DND-41 (cell line): ENCODE data around the gene MYOD1.

Experiments
- ATAC-seq: fragments of 200-7000 bp; cut with Tn5 transposase; 3 replicates; pipeline ENCODE4 v1.9.1; 2021; ENCODE audit warnings: low read depth; ENCODE audit not compliant: insufficient read depth
- DNase-seq: peaks from one replicate; pipeline ENCODE4 v3.0.0-alpha.2; 2020
- H2AFZ ChIP-seq: 2 replicates; pipeline ENCODE4 v1.6.0; 2012; ENCODE audit warnings: low read depth, low read length
- H3K27ac ChIP-seq: 2 replicates; pipeline ENCODE4 v1.5.1; 2012; ENCODE audit warnings: low read length, inconsistent platforms
- H3K27me3 ChIP-seq: fragments of 200-600 bp; sonication (generic); 2 replicates; pipeline ENCODE4 v1.6.0; 2012; ENCODE audit warnings: low read length, mild to moderate bottlenecking, inconsistent platforms; ENCODE audit not compliant: insufficient read depth, poor library complexity
- H3K36me3 ChIP-seq: 2 replicates; pipeline ENCODE4 v1.5.1; 2012; ENCODE audit warnings: low read length, inconsistent platforms; ENCODE audit not compliant: insufficient read depth
- H3K4me1 ChIP-seq: 2 replicates; pipeline ENCODE4 v1.5.1; 2012; ENCODE audit warnings: mild to moderate bottlenecking, low read length; ENCODE audit not compliant: insufficient read depth
- H3K4me2 ChIP-seq: 2 replicates; pipeline ENCODE4 v1.6.0; 2012; ENCODE audit warnings: mild to moderate bottlenecking, moderate library complexity, low read length, inconsistent platforms; ENCODE audit not compliant: insufficient read depth
- H3K4me3 ChIP-seq, 2 experiments: fragments of 200-600 bp in 1 of 2; shearing (Covaris generic) in 1 of 2; 2 replicates each; pipeline ENCODE4 v1.5.1; 2012 to 2016; ENCODE audit warnings: inconsistent platforms in 2 of 2, low read length in 2 of 2, mild to moderate bottlenecking in 2 of 2, low read depth in 1 of 2, moderate library complexity in 1 of 2
- H3K79me2 ChIP-seq: 2 replicates; pipeline ENCODE4 v1.6.0; 2012; ENCODE audit warnings: low read length, inconsistent platforms; ENCODE audit not compliant: insufficient read depth
- H3K9ac ChIP-seq: 2 replicates; pipeline ENCODE4 v1.6.0; 2012; ENCODE audit warnings: low read depth, mild to moderate bottlenecking, inconsistent platforms, low read length, moderate library complexity
- H3K9me3 ChIP-seq: 2 replicates; pipeline ENCODE4 v1.5.1; 2012; ENCODE audit warnings: low read length, moderate library complexity, mild to moderate bottlenecking, inconsistent platforms; ENCODE audit not compliant: insufficient read depth, severe bottlenecking
- H4K20me1 ChIP-seq: 2 replicates; pipeline ENCODE4 v1.6.0; 2012; ENCODE audit warnings: low read length; ENCODE audit not compliant: insufficient read depth
- EZH2 ChIP-seq: IDR thresholded peaks from 3 replicates; pipeline ENCODE4 v1.6.1; 2012; ENCODE audit warnings: borderline replicate concordance, low read depth, mild to moderate bottlenecking, moderate library complexity, low read length, inconsistent platforms; ENCODE audit not compliant: severe bottlenecking
- TF ChIP-seq, protein P1 (sequence below): IDR thresholded peaks from 2 replicates; pipeline ENCODE4 v1.5.1; 2012; ENCODE audit warnings: borderline replicate concordance, low read length, moderate library complexity, mild to moderate bottlenecking; ENCODE audit not compliant: poor library complexity, severe bottlenecking; ENCODE audit errors: extremely low read depth

Gene MYOD1

GRCh38 chr11:17734418-17734911 lies 15.1 kb downstream of the MYOD1 start, which contains the start of gene KCNC1:
Gene KCNC1 (plus strand): TSS chr11:17734781. CDS start chr11:17736003, 1,222 bp downstream.
- H3K4me3 ChIP-seq: no peak within 1 kb of the TSS
- H3K27ac ChIP-seq: no peak within 1 kb of the TSS
- H4K20me1 ChIP-seq: no peaks in the 10 kb centered on the region
- no peaks in the 10 kb centered on the region for H3K9me3 ChIP-seq
- DNase-seq (no peak), ATAC-seq (no peak)
- no peaks in the 10 kb centered on the region for H3K4me1 ChIP-seq
- H3K79me2 ChIP-seq: no peaks in the 10 kb centered on the region
- H2AFZ ChIP-seq: no peak within 1 kb of the TSS
- H3K4me2 ChIP-seq: no peak within 1 kb of the TSS
- no peaks in the 10 kb centered on the region for H3K27me3 ChIP-seq
- H3K36me3 ChIP-seq: no peaks in the 10 kb centered on the region
- no peak for TF ChIP-seq EZH2
- TF ChIP-seq, protein P1, sequence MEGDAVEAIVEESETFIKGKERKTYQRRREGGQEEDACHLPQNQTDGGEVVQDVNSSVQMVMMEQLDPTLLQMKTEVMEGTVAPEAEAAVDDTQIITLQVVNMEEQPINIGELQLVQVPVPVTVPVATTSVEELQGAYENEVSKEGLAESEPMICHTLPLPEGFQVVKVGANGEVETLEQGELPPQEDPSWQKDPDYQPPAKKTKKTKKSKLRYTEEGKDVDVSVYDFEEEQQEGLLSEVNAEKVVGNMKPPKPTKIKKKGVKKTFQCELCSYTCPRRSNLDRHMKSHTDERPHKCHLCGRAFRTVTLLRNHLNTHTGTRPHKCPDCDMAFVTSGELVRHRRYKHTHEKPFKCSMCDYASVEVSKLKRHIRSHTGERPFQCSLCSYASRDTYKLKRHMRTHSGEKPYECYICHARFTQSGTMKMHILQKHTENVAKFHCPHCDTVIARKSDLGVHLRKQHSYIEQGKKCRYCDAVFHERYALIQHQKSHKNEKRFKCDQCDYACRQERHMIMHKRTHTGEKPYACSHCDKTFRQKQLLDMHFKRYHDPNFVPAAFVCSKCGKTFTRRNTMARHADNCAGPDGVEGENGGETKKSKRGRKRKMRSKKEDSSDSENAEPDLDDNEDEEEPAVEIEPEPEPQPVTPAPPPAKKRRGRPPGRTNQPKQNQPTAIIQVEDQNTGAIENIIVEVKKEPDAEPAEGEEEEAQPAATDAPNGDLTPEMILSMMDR: no peak
- H3K9ac ChIP-seq: no peak within 1 kb of the TSS

DNA sequence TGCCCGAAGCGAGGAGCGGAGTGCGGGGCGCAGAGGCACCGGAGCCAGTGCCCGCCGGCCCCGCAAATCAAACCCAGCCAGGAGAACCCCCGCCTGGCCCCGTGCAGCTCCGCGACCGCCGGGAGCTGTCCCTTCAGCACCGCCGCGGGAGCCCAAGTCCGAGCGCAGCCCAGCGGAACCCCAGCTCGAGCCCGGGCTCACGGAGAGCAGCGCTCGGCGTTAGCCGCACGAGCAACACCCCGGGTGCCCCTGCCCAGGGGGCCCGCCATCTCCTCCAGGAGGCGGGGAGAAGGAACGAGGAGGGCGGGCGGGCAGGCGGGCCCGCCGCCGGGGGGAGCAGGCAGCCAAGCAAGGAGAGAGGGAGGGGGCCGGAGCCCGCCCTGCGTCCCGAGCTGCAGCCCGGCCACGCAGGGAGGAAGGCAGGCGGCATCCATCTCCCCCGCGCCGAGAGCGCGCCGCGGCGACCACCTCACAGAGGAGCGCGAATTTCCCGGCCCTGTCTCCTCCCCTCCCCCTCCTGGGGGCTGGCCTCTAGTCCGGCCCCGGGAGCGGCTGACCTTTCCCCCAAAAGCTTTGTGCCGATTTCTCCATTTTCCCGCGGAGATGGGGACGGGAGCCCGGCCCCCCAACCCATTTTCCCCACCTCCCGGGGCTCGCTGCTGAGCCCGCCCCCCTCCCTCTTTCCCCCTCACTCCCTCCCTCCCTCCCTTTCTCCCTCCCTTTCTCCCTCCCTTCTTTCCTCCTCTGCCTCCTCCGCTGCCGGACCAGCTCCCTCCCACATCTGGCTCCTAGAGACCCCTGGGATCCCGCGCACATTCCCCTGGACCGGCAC lies 15.8 kb downstream of the MYOD1 start:
- Histone ChIP-seq H2AFZ (no peak overlapping the region), H3K27ac (no peak overlapping the region), H4K20me1 (no peaks in the 10 kb centered on the region), H3K4me1 (no peaks in the 10 kb centered on the region), H3K9me3 (no peaks in the 10 kb centered on the region), H3K4me2 (no peak overlapping the region), H3K79me2 (no peaks in the 10 kb centered on the region), H3K36me3 (no peaks in the 10 kb centered on the region), H3K4me3 (no peak overlapping the region), H3K27me3 (no peaks in the 10 kb centered on the region), H3K9ac (no peak overlapping the region)
- TF ChIP-seq EZH2: no peak
- TF ChIP-seq, protein P1: no peak
- no peak for DNase-seq
- ATAC-seq: no peak

GRCh38 chr11:17735818-17736578 lies 16.6 kb downstream of the MYOD1 start:
- DNase-seq: no peak
- no peak overlapping the region for H3K9ac ChIP-seq
- H3K4me1 ChIP-seq: no peaks in the 10 kb centered on the region
- H3K27ac ChIP-seq: no peak overlapping the region
- TF ChIP-seq EZH2: no peak
- TF ChIP-seq, protein P1: no peak
- no peaks in the 10 kb centered on the region for H3K27me3 ChIP-seq
- no peak overlapping the region for H3K4me2 ChIP-seq
- H2AFZ ChIP-seq: no peak overlapping the region
- ATAC-seq: no peak
- H3K79me2 ChIP-seq: no peaks in the 10 kb centered on the region
- no peaks in the 10 kb centered on the region for H4K20me1 ChIP-seq
- no peak overlapping the region for H3K4me3 ChIP-seq
- no peaks in the 10 kb centered on the region for H3K9me3 ChIP-seq
- H3K36me3 ChIP-seq: no peaks in the 10 kb centered on the region
